ENCODE measurements around the gene S100A7. TPM values are rescaled to one million over a fixed set of nuclear protein-coding genes. Genes with fewer than 3 reads are reported as not detected.

The S100A7 gene
- polyA plus RNA-seq, 1 donor from 2014 or later = not detected

DNA sequence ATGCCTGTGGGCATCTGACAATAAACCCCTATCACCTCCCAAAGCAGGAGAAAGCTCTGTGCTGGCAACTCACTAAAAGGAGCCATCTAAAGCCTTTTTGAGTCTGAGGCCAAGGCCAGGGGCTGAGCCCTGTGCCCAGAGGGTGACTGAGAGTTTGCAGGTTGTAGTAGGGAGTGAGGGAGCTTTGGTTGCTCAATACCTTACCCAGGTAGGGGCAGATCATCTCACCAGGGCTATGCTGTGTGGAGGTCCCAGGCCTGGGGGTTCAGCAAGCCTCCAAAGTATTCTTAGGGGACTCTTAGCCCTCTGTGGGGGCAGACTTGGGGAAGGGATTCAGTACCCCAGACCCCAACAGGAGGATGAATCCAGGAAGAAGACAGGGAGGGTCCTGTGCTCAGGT is 21.2 kb downstream of the S100A7 start:
- Histone ChIP-seq H3F3A (ENCODE audit: insufficient read depth, low read length, poor library complexity, severe bottlenecking) (no peaks in the 10 kb centered on the region), H3K9ac (ENCODE audit: low read length) (no peak overlapping the region), H3K27me3 (ENCODE audit: insufficient read depth, low read depth, low read length) (no peaks in the 10 kb centered on the region), H3K9me3 (ENCODE audit: low read length) (peaks cover 3% of the 10 kb centered on the region), H3K4me3 (ENCODE audit: low read length) (no peak overlapping the region), H3K27ac (ENCODE audit: low read length) (no peak overlapping the region), H3K36me3 (ENCODE audit: insufficient read depth, low read length) (no peaks in the 10 kb centered on the region), H3K9me2 (ENCODE audit: insufficient read depth, low read length) (no peaks in the 10 kb centered on the region), H4K20me1 (ENCODE audit: insufficient read depth) (no peaks in the 10 kb centered on the region), H3K79me2 (replicated peaks; ENCODE audit: insufficient read depth, low read length) (no peaks in the 10 kb centered on the region), H3K4me2 (ENCODE audit: low read length) (no peak overlapping the region), H2AFZ (ENCODE audit: low read depth, low read length) (no peak overlapping the region)
- TF ChIP-seq EP300 (conservative IDR thresholded peaks at IDR 0.05; ENCODE audit: poor library complexity, severe bottlenecking) = no peak
- no peak for TF ChIP-seq EZH2 (IDR thresholded peaks at IDR 0.05; ENCODE audit: borderline replicate concordance, insufficient read depth, low read length, poor library complexity, severe bottlenecking)
- TF ChIP-seq TAF1 (IDR thresholded peaks at IDR 0.05; ENCODE audit: low read depth) = no peak
- no peak for TF ChIP-seq CTCF (IDR thresholded peaks at IDR 0.05; ENCODE audit: poor library complexity, severe bottlenecking)
- no peak for TF ChIP-seq SMC3 (conservative IDR thresholded peaks at IDR 0.05; ENCODE audit: poor library complexity)
- no peak for TF ChIP-seq MXI1 (conservative IDR thresholded peaks at IDR 0.05; ENCODE audit: poor library complexity, severe bottlenecking)
- TF ChIP-seq, protein P1, sequence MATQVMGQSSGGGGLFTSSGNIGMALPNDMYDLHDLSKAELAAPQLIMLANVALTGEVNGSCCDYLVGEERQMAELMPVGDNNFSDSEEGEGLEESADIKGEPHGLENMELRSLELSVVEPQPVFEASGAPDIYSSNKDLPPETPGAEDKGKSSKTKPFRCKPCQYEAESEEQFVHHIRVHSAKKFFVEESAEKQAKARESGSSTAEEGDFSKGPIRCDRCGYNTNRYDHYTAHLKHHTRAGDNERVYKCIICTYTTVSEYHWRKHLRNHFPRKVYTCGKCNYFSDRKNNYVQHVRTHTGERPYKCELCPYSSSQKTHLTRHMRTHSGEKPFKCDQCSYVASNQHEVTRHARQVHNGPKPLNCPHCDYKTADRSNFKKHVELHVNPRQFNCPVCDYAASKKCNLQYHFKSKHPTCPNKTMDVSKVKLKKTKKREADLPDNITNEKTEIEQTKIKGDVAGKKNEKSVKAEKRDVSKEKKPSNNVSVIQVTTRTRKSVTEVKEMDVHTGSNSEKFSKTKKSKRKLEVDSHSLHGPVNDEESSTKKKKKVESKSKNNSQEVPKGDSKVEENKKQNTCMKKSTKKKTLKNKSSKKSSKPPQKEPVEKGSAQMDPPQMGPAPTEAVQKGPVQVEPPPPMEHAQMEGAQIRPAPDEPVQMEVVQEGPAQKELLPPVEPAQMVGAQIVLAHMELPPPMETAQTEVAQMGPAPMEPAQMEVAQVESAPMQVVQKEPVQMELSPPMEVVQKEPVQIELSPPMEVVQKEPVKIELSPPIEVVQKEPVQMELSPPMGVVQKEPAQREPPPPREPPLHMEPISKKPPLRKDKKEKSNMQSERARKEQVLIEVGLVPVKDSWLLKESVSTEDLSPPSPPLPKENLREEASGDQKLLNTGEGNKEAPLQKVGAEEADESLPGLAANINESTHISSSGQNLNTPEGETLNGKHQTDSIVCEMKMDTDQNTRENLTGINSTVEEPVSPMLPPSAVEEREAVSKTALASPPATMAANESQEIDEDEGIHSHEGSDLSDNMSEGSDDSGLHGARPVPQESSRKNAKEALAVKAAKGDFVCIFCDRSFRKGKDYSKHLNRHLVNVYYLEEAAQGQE (IDR thresholded peaks at IDR 0.05; ENCODE audit: borderline replicate concordance) = no peak
- TF ChIP-seq RAD21 (conservative IDR thresholded peaks at IDR 0.05) = no peak
- no peak for TF ChIP-seq POLR2AphosphoS5 (IDR thresholded peaks at IDR 0.05)

DNA sequence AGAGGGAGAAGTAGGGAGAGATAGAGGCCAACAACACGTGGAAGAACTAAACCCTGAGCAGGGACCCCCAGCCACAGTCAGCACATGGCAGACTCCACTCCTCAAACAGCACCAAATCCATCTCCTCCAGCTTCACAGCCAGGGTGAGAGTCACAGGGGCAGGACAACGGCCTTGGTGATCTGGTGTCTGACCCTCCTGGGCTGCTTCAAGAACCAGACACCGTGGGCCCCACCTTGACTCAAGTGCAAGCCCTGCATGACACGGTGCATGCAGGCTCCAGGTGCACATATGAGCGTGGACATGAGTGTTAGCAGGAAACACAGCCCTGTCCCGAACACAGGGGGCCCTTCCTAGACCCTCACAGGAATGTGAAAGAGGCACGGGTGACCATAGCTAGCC is 21.9 kb downstream of the S100A7 start:
- H3F3A ChIP-seq (ENCODE audit: insufficient read depth, low read length, poor library complexity, severe bottlenecking) = no peaks in the 10 kb centered on the region
- H3K9me3 ChIP-seq (ENCODE audit: low read length) = peaks cover 3% of the 10 kb centered on the region
- no peaks in the 10 kb centered on the region for H3K9me2 ChIP-seq (ENCODE audit: insufficient read depth, low read length)
- H4K20me1 ChIP-seq (ENCODE audit: insufficient read depth) = no peaks in the 10 kb centered on the region
- TF ChIP-seq TAF1 (IDR thresholded peaks at IDR 0.05; ENCODE audit: low read depth) = no peak
- TF ChIP-seq, protein P1 (IDR thresholded peaks at IDR 0.05; ENCODE audit: borderline replicate concordance) = no peak
- H3K27me3 ChIP-seq (ENCODE audit: insufficient read depth, low read depth, low read length) = no peaks in the 10 kb centered on the region
- no peak overlapping the region for H3K27ac ChIP-seq (ENCODE audit: low read length)
- no peak overlapping the region for H3K9ac ChIP-seq (ENCODE audit: low read length)
- no peak overlapping the region for H3K4me2 ChIP-seq (ENCODE audit: low read length)
- H3K4me3 ChIP-seq (ENCODE audit: low read length) = no peak overlapping the region
- no peaks in the 10 kb centered on the region for H3K36me3 ChIP-seq (ENCODE audit: insufficient read depth, low read length)
- H2AFZ ChIP-seq (ENCODE audit: low read depth, low read length) = no peak overlapping the region
- H3K79me2 ChIP-seq (replicated peaks; ENCODE audit: insufficient read depth, low read length) = no peaks in the 10 kb centered on the region

All from neural cell (in vitro differentiated cells).